Erythroblast (primary cell): ENCODE measurements around the gene ZFYVE21.

Source experiments
- GATA1 ChIP-seq: IDR thresholded peaks from 2 replicates; pipeline ENCODE4 v1.6.1; 2011; ENCODE audit warnings: low read depth, mild to moderate bottlenecking, control low read depth, low read length, moderate library complexity
- POLR2A ChIP-seq: IDR thresholded peaks from 2 replicates; pipeline ENCODE4 v1.6.1; 2011; ENCODE audit warnings: mild to moderate bottlenecking, low read length

DNA sequence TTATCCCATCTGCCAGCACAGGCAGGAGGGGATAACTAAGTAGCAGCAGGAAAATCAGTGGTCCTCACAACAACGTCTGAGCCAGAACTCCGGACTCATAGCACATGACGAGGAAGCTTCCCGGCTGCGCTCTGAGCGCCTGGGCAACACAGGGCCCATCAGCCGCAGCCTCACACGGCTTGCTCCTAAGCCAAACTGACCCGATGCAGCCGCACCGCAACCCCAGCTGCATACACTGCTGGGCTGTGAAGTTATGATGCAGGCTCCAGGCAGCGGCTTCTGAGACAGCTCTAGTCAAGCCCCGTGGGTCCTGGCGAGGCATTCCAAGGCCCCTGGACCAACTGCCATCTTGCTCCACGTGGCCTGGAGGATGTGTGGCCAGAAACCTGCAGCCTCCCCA lies 28.1 kb downstream of the ZFYVE21 start:
- TF ChIP-seq POLR2A (no peak), GATA1 (no peak)
